RWPE1 (cell line): ENCODE measurements around the gene ZBTB47.

Experiments used
- CTCF ChIA-PET: fragments of 350-600 bp; sonication (Branson Sonifier 250); formaldehyde crosslinking; extraction: SDS; loops from one replicate; lab custom pipeline; 2021; lab: Yijun Ruan, JAX
- POLR2A ChIA-PET: fragments of 400-600 bp; formaldehyde crosslinking; extraction: SDS; loops from one replicate; lab custom pipeline; 2020; ENCODE audit warnings: antibody characterized with exemption; ENCODE audit not compliant: low non-redundant PET; lab: Yijun Ruan, JAX
- DNase-seq: peaks from one replicate; pipeline ENCODE4 v3.0.0; 2012; ENCODE audit warnings: low spot score
- H3K27ac ChIP-seq: fragments of 450-650 bp; 2 replicates; pipeline ENCODE4 v1.5.1; 2017
- TF ChIP-seq, protein P1 (sequence below): fragments of 450-650 bp; conservative IDR thresholded peaks from 2 replicates; pipeline ENCODE4 v1.5.1; 2017; ENCODE audit warnings: low read depth, mild to moderate bottlenecking

Gene ZBTB47

DNA sequence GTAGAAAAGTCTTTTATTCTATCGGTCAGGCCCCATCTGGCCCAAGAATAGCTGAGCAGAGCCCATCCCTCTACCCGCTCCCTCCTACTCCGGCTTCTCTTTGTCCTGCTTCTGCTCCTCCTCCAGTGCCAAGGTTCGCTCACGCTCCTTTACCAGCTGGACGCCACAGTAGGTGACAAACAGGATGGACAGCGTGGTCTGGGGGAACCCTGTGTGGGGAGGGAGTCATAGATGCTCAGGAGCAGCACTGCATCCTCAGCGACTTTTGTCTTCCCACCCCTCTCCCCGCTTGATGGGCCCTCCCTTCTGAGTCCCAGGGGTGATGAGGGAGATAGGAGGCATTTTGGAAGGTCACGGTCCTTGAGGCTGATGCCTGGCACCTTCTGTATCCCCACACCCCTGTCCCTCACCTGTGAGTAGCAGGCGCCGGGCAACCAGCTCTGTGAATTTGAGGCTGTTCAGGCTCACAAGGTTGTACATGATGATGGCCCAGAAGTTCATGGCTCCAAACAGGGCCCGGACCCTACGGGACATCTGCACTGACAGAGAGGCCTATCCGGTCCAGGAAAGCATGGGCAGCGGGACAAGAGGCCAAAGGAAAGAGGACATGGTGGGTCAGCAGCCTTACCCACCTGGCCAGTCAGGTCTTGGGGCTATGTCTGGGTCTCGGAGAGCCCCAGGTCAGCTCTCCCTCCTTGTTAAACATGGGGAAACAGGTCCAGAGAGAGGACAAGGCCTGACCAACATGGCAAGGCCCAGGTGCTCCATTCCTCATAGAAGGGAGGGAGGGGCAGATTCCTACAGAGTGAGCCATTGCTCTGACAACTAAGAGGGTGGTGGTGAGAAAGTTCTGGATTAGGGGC lies 39.4 kb downstream of the ZBTB47 start:
- POLR2A ChIA-PET, result no interaction called here
- CTCF ChIA-PET, result no interaction called here
- no peak for DNase-seq
- TF ChIP-seq, protein P1, sequence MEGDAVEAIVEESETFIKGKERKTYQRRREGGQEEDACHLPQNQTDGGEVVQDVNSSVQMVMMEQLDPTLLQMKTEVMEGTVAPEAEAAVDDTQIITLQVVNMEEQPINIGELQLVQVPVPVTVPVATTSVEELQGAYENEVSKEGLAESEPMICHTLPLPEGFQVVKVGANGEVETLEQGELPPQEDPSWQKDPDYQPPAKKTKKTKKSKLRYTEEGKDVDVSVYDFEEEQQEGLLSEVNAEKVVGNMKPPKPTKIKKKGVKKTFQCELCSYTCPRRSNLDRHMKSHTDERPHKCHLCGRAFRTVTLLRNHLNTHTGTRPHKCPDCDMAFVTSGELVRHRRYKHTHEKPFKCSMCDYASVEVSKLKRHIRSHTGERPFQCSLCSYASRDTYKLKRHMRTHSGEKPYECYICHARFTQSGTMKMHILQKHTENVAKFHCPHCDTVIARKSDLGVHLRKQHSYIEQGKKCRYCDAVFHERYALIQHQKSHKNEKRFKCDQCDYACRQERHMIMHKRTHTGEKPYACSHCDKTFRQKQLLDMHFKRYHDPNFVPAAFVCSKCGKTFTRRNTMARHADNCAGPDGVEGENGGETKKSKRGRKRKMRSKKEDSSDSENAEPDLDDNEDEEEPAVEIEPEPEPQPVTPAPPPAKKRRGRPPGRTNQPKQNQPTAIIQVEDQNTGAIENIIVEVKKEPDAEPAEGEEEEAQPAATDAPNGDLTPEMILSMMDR, result no peak
- no peak overlapping the region for H3K27ac ChIP-seq

DNA sequence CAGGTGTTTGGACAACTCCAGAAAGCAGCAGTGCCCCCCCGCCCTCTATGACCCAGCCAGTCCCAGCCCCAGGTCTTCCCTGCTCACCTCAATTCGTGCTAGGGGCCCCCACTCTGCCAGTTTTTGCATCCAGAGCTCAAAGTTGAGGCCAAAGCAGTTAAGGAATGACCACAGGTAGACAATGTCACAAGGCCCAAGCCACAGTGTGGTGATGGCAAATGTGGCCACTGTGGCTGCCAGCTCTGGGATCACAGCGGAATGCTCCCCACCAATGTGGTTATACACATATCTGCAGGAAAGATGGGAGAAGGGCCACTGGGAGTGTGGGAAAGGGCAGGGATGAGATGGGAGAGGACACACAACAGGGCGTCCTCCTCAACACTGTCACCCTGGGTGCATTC lies 40.0 kb downstream of the ZBTB47 start:
- ChIA-PET CTCF (no interaction called here), POLR2A (no interaction called here)
- TF ChIP-seq, protein P1, result no peak
- H3K27ac ChIP-seq, result no peak overlapping the region
- DNase-seq, result no peak

- TF ChIP-seq, protein P1, result no peak
- no peak for DNase-seq
- no peak overlapping the region for H3K27ac ChIP-seq
- ChIA-PET CTCF (interaction anchor here (0.6 kb wide), 1 partner anchor 25 kb away, joined by 3 read pairs; no protein-coding TSS in a partner anchor), POLR2A (no interaction called here)
These were observed 40.9 kb downstream of the ZBTB47 start for GRCh38 chr3:42694366-42694765.

DNA sequence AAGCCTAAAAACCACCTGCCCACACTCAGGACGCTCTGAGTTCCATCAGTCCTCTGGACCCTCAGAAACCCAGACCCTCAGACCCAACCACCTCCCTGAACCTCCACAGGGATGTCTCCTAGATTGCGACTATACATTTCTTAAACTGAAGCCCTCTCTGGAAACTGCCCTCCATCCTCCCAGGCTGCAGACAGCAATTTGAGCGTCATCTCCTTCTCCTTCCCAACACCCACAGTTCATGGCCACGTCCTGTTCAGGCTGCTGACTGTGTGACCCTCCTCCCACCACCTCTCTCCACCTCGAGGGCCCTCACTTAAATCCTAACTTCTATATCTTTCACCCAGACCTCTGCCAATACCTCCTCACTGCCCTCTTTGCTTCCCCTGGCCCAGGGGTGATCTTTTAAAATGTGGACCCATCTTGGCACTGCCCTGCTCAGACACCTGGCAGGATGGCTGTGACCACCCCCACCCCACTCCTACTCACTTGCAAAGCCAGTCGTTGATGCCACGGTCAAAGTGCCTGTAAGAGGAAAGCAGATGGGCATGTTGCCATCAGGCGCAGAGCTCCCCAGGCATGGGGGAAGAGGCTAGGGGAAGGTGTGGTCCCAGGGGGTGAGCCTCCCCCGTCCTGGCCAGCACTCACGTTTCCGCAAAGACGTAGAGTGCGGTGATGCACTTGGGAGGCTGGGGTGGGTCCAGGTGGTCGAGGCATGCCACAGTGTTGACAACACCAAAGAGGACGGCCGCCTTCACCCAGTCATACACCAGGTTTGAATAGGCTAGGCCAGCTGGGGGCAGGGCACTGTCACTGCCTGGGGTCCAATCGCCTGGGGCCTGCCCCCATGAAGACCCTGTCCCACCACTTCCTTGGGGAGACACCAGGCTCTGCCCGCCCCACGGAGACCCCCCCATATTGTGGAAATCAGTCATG lies 43.1 kb downstream of the ZBTB47 start:
- ChIA-PET CTCF (interaction anchor here (0.7 kb wide), 1 partner anchor 10 kb away, joined by 3 read pairs; no protein-coding TSS in a partner anchor), POLR2A (no interaction called here)
- DNase-seq, result no peak
- H3K27ac ChIP-seq, result no peak overlapping the region
- TF ChIP-seq, protein P1, result no peak

GRCh38 chr3:42697289-42698051 lies 44.0 kb downstream of the ZBTB47 start:
- ChIA-PET POLR2A (no interaction called here), CTCF (no interaction called here)
- TF ChIP-seq, protein P1, result no peak
- no peak for DNase-seq
- no peak overlapping the region for H3K27ac ChIP-seq
